ENCODE measurements around the gene FOXC1.

FOXC1 gene

DNA sequence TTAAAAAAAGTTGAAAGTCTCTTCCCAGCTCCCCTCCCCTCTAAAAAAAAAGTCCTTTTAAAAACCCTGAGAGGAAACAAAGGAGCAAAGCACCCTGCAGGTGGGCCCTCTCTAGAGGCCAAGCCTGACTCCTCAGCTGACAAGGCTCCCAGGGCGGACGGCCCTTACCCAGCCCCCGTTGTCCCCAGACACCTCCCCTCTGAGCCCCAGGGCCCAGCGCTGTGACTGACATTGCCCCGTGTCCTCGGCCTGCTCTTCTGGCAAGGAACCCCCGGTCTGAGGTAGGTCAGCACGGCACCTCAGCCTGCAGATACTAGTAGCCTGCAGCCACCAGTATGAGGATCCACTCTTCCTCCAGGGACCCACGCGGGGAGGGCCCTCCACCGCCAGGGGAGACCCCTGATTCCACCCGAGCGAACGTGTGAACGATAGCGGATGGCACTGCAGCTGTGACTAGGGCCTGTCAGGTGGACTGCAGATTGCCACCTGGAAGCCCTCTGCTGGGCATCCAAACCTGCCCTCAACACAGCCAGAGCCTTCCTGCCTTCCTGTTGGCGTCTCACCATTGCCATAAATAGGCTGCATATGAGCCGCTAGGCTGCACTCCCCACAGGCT is 34.2 kb downstream of the FOXC1 start:
- no peak for DNase-seq (ENCODE audit: low read depth)

DNA sequence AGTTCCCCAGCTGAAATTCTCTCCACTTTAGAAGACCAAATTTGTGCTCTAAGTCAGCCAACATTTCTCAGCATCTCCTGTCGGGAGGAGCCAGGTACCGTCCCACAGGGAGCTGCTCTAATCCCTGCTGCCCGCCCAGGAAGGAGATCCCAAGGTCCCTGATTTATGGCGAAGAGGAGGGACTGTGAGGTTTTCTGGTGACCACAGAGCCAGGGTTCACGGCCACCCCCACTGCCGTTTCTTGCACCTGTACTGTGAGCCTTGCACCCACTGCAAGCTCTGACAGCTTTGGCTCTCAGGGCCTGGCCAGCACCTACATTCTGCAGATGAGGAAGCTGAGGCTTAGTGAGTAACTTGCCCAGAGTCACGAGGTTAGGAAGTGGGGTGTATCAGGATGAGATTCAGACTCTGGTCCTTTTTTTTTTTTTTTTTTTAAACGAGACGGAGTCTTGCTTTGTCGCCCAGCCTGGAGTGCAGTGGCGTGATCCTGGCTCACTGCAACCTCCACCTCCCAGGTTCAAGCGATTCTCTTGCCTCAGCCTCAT is 34.9 kb downstream of the FOXC1 start:
- DNase-seq (ENCODE audit: low read depth) = no peak

DNA sequence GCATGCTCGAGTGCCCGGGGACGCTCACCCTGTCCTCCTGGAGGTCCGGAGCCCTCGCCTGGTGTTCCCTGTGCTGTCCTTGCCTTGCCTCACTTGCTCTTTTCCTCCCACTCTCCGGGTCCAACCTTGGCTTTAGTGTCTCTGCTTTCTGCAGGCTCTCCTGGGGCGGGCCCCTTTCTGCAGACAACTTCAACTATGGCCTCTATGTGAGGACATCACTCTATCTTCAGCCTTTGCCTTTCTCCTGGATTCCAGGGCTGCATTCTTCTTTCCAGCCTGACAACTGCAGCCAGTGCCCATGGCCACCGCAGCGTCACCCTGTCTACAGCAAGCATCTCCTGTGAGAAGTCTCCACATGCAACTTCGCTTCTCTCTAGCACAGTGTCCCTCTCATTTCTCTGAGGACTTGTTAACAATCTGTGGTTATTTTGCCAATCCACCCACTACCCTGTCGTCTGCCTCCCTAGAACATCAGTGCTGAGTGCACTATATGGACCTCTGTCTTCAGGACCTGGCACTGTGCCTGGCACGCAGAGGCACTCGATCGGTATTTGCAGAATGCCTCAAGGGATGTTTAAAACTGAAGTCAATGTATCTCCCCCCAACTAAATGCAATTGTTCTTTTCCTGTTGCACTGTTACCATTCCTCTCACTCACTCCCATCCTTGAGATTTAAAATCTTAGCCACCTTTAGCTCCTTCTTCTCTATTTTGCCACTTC is 35.9 kb downstream of the FOXC1 start:
- no peak for DNase-seq (ENCODE audit: low read depth)

DNA sequence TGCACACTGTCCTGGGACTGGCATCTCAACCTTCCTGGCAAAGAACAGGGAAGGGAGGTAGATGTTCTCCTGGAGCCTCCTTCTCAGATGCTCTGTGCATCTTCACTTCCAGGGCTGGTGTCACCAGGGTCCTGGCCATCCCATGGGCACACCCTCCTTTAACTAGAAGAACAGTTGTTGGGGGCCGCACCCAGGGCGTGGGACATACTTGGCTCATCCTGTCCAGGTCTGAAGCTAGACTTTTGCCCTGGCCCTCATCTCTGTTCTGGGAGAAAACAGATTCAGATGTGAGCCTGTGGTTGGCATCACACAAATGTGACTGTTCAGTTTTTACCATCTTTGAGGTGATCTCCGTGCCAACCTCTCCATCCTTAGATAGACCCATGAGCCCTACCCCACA is 41.6 kb downstream of the FOXC1 start:
- DNase-seq (ENCODE audit: low read depth) = no peak

DNA sequence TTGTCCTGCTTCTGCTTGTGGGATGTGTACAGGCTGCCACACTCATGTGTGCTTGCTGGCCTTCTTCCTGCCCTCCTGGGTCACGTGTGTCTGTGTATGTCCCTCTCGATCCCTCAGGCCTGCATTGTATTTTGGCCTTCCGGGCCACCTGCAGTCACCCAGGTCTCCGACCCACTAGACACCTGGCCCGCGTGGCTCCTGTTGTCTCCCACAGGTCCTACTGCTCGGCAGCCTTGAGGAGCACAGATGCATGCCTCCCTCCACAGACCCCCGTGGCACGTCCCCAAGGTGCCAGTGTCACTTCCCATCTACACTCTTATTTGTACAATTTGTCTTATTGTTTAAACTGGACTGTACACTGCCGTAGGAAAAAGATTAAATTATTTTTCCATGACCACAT is 43.1 kb downstream of the FOXC1 start:
- no peak for DNase-seq (ENCODE audit: low read depth)

DNA sequence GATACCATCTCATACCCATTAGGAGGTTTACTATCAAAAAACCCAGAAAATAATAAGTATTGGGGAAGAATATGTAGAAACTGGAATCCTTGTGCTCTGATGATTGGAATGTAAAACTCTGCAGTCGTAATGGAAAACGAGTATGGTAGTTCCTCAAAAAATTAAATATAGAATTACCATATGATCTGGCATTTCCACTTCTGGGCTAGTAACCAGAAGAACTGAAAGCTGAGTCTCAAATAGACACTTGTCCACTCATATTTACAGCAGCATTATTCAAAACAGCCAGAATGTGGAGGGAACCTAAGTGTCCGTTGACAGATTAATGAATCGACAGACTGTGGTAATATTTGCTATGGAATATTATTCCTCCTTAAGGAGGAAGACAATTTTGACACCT is 44.3 kb downstream of the FOXC1 start:
- DNase-seq (ENCODE audit: low read depth) = no peak

DNA sequence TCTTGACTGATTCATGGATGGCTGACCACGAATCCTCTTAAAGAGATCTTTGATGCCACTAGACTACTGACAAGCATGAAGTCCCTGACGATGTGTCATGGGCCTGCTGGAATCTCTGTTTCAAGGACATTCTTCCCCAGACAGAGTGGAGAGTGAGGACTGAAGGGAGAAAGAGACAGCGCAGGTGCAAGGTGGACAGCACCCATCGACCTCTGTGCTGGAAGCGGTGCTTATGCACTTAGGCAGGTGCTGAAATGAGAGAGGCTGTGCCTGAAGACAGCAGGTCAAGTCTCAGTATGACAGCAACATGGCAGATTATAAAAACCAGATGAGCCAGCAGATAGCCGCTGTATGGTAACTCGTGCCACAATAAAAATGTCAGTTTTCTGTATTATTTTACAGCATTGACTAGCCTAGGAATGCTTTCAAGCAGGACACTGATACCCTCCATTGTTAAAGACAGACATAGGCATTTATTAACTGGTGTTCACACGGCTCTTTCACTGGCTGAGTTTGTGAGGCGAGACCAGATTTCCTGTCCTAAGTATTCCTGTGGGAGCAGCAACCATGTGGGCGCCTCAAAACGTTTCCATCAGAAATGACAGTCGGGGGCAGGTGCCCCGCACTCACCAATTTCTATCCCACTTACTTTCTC is 47.5 kb downstream of the FOXC1 start:
- no peak for DNase-seq (ENCODE audit: low read depth)

DNA sequence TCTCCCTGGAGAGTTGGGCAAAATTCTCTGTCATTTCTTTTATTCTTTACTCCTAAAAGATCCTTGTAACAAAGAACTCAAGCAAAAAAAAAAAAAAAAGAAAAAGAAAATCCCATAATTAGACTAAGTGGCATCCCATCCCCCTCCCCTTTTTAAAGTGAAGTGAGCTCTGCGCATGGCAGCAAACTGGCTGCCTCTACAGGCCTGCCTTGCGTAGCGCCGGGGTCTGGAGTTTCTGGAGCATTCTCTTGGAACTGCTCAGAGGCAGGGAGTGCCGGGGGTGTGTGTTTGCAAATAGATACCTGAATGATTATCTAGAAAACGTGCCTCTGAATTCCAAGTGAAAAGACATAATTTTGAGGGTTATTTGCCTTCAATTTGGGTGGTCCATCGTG is 48.1 kb downstream of the FOXC1 start:
- DNase-seq (ENCODE audit: low read depth) = no peak

DNA sequence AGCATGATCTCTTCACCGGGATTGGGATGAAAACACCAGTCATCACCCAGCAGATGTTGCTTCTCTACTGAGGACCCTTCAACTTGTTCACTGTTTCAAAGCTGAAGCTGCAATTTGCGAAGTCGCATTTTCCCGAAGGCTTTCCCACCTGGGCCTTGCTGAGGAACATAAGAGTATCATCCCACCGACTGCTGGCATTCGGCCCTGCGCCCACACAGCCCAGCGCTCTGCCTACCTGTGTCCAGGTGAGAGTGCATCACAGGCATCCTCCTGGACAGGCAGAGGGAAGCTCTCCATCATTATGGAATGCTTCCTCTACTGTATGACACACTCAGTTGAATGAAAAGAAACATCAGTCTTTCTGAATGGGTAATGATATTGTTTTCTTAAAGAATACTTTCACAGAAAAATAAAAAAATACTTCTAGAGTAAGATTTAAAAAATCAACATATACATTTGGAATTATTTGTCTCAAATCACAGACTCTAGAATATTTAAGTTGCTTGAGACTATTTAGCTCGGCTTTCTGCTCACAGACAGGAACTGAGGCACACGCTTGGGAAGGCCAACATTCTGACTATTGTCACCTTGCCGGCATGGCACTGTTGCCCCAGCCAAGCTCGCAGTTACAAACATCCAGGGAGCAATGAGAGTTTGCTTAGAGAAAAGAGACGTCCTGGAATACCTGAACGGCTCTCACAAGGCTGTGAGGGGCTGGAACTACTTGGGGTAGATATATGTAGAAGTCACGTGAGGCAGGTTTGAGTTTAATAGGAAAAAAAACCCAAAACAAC is 48.7 kb downstream of the FOXC1 start:
- DNase-seq (ENCODE audit: low read depth) = no peak

DNA sequence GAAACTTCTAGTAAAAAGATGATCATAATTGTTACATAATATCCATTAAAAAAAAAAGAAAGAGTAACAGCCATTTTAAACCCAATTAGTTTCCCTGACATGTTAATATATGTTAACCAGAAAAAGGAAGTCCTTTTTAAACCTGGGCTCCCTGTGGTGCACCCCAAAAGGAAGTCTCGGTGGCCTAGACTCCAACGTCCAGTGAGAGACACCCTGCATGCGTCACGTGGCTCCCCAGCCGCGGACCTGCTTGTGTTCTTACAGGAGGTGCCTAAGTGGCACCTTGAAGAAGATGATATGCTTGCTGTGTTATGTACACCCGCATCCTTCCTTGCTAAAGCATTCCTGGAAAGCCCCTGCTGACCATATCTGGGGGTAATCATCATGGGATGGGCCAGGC is 50.1 kb downstream of the FOXC1 start:
- no peak for DNase-seq (ENCODE audit: low read depth)

DNA sequence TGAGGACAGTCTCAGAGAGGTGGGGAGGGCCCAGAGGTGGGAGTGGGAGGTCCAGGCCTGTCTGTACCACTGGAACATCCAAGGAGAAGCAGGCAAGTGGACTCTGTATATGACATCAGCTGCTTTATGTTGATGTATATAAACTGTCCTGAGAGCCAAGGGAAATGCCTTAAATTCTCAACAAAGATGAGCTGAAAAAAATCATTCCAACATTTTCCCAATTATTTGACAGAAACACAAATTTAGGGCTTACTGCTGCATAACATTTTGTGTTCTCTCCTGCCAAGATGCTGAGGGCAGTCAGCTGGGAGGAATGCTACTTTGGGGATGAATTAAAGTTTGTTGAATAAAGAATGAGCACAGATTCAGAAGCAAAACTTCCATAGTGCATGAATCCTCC is 52.8 kb downstream of the FOXC1 start:
- DNase-seq (ENCODE audit: low read depth) = peak; percentile 37

Measured in GM04503 (cell line).